Suprapubic skin (tissue), 3 donors: ENCODE data around the gene HTR3C.

Experiments used
- POLR2A ChIP-seq, 2 donors: fragments of 450-650 bp; IDR thresholded peaks; one replicate each; pipeline ENCODE4 v1.6.1; 2017; ENCODE audit warnings: antibody characterized with exemption in 2 of 2, mild to moderate bottlenecking in 2 of 2, moderate library complexity in 2 of 2
- TF ChIP-seq, protein P1 (sequence below), 2 donors: fragments of 200-600 bp in 1 of 2; fragments of 450-650 bp in 1 of 2; sonication (generic) in 1 of 2; IDR thresholded peaks; one replicate each; pipeline ENCODE4 v1.5.1; 2016 to 2019; ENCODE audit warnings: antibody characterized with exemption in 2 of 2, mild to moderate bottlenecking in 1 of 2, moderate library complexity in 1 of 2

DNA sequence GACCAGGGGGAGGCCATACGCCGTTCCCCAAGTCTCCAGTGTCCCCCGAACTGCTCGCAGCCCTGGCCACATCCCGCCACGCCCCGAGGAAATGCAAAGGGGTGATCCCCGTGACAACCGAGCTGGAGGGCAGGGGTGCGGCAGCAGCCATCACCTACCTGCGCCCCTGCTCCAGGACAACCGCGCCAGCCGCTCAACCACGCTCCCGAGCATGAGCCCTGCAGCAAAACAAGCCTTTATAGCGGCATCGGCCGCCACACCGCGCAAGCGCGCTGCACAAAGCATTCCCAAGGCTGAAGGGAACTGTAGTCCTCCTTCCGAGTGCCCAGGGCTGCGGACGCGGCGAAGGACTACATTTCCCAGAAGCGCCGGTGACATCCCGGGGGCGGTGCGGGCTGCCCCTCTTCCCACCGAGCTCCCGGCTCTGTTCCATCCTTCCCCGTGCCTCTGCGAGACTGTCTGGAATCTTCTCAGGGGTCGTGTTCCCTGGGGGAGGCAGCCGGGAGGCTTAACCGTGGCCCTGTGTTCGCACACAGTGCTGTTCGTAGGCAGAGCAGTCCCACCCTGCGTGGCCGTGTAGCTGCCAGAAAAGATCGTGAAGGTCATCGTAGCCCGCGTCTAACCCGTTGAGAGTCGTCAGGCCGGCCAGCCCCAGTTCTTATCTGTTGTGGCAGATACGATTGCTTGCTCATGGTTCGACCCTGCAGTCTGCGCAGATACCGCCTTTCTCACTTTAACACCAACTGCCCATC lies 35.0 kb upstream of the HTR3C start, which contains the start of gene ABCC5:
- TF ChIP-seq, protein P1, sequence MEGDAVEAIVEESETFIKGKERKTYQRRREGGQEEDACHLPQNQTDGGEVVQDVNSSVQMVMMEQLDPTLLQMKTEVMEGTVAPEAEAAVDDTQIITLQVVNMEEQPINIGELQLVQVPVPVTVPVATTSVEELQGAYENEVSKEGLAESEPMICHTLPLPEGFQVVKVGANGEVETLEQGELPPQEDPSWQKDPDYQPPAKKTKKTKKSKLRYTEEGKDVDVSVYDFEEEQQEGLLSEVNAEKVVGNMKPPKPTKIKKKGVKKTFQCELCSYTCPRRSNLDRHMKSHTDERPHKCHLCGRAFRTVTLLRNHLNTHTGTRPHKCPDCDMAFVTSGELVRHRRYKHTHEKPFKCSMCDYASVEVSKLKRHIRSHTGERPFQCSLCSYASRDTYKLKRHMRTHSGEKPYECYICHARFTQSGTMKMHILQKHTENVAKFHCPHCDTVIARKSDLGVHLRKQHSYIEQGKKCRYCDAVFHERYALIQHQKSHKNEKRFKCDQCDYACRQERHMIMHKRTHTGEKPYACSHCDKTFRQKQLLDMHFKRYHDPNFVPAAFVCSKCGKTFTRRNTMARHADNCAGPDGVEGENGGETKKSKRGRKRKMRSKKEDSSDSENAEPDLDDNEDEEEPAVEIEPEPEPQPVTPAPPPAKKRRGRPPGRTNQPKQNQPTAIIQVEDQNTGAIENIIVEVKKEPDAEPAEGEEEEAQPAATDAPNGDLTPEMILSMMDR (IDR thresholded peaks at IDR 0.05), result no peak
- no peak for TF ChIP-seq POLR2A (IDR thresholded peaks at IDR 0.05)
